IPS-15b (cell line): ENCODE results near the gene NOP53.
"Not testable (repeated sequence)": the region's sequence is repeated elsewhere in the genome, so short reads cannot be mapped to it uniquely, and the experiment has no call there.

Source experiments
- H3K27me3 ChIP-seq: one replicate; pipeline ENCODE4 v1.6.1; 2013; ENCODE audit warnings: low read length; ENCODE audit not compliant: control insufficient read depth, insufficient read depth
- H3K36me3 ChIP-seq: one replicate; pipeline ENCODE4 v1.6.1; 2013; ENCODE audit warnings: low read length; ENCODE audit not compliant: control insufficient read depth, insufficient read depth
- H3K4me1 ChIP-seq: one replicate; pipeline ENCODE4 v1.6.1; 2013; ENCODE audit warnings: mild to moderate bottlenecking, low read length; ENCODE audit not compliant: control insufficient read depth, insufficient read depth
- H3K4me3 ChIP-seq: one replicate; pipeline ENCODE4 v1.5.1; 2013; ENCODE audit warnings: low read depth, low read length
- H3K9ac ChIP-seq: one replicate; pipeline ENCODE4 v1.6.1; 2013; ENCODE audit warnings: low read depth, mild to moderate bottlenecking, low read length
- H3K9me3 ChIP-seq: one replicate; pipeline ENCODE4 v1.6.1; 2013; ENCODE audit warnings: mild to moderate bottlenecking, low read length; ENCODE audit not compliant: control insufficient read depth, insufficient read depth

Gene NOP53

DNA sequence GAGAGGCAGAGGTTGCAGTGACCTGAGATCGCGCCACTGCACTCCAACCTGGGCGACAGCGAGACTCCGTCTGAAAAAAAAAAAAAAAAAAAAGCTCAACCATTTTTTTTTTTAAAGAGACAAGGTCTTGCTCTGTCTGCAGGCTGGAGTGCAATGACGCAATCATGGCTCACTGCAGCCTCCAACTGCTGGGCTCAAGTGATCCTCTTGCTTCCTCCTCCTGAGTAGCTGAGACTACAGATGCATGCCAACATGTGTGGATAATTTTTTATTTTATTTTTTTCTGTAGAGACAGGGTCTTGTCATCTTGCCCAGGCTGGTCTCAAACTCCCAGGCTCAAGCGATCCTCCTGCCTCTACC lies 21.8 kb upstream of the NOP53 start:
- Histone ChIP-seq H3K36me3 (peaks cover 3% of the 10 kb centered on the region), H3K4me3 (no peak overlapping the region), H3K4me1 (no peaks in the 10 kb centered on the region), H3K9me3 (no peaks in the 10 kb centered on the region), H3K27me3 (no peaks in the 10 kb centered on the region), H3K9ac (no peak overlapping the region)

- Histone ChIP-seq H3K36me3 (peaks cover 3% of the 10 kb centered on the region), H3K4me3 (no peak overlapping the region), H3K27me3 (no peaks in the 10 kb centered on the region), H3K9me3 (no peaks in the 10 kb centered on the region), H3K9ac (no peak overlapping the region), H3K4me1 (peaks cover 5% of the 10 kb centered on the region)
Observed at GRCh38 chr19:47725759-47726401, 19.5 kb upstream of the NOP53 start.

GRCh38 chr19:47726467-47726866 lies 18.9 kb upstream of the NOP53 start:
- H3K9ac ChIP-seq: no peak overlapping the region
- no peaks in the 10 kb centered on the region for H3K27me3 ChIP-seq
- H3K36me3 ChIP-seq: peaks cover 3% of the 10 kb centered on the region
- H3K4me3 ChIP-seq: no peak overlapping the region
- H3K4me1 ChIP-seq: peaks cover 5% of the 10 kb centered on the region
- no peaks in the 10 kb centered on the region for H3K9me3 ChIP-seq

DNA sequence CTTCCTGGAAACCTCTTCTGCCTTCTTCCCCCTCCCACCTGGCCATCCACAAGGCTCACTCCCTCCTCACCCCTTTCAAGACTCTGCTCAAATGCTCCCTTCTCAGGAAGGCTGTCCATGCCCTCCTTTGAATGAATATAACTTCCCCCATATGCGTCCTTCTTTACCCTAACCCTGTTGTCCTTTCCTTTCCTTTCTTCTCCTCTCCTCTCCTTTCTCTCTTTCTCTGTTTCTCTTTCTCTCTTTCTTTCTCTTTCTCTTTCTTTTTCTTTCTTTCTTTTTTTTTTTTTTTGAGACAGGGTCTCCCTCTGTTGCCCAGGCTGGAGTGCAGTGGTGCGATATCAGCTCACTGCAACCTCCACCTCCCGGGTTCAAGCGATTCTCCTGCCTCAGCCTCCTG lies 17.1 kb upstream of the NOP53 start:
- not testable (repeated sequence) for H3K27me3 ChIP-seq, H3K36me3 ChIP-seq, H3K4me3 ChIP-seq, H3K9me3 ChIP-seq, H3K4me1 ChIP-seq, H3K9ac ChIP-seq

DNA sequence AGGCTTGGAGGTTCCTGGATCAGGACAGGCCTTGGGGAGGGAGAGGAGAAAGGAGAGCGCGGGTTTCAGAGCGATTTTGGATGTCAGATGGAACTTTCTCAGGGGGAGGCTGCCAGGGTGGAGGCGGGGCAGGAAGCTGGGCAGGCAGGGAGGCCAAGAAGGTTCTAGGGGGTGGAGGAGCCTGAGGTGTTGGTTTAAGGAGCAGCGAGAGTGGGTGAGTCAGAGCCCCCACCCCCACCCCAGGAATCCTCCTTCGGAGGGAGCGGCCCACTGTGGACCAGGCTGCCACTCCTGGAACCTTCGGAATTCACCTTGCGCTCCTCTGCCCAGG lies 15.9 kb upstream of the NOP53 start:
- H3K4me1 ChIP-seq: peaks cover 5% of the 10 kb centered on the region
- no peaks in the 10 kb centered on the region for H3K27me3 ChIP-seq
- peak overlapping the region; percentile 24 for H3K9ac ChIP-seq
- peak overlapping the region; percentile 56 for H3K4me3 ChIP-seq
- no peaks in the 10 kb centered on the region for H3K9me3 ChIP-seq
- H3K36me3 ChIP-seq: peaks cover 3% of the 10 kb centered on the region

- H3K9me3 ChIP-seq: no peaks in the 10 kb centered on the region
- H3K27me3 ChIP-seq: no peaks in the 10 kb centered on the region
- peak overlapping the region; percentile 24 for H3K9ac ChIP-seq
- H3K36me3 ChIP-seq: peaks cover 3% of the 10 kb centered on the region
- peak overlapping the region; percentile 56 for H3K4me3 ChIP-seq
- peaks cover 5% of the 10 kb centered on the region for H3K4me1 ChIP-seq
Observed at GRCh38 chr19:47729799-47730520, 15.4 kb upstream of the NOP53 start.

- peaks cover 5% of the 10 kb centered on the region for H3K4me1 ChIP-seq
- H3K9ac ChIP-seq: no peak overlapping the region
- H3K9me3 ChIP-seq: no peaks in the 10 kb centered on the region
- H3K36me3 ChIP-seq: peaks cover 3% of the 10 kb centered on the region
- H3K4me3 ChIP-seq: no peak overlapping the region
- no peaks in the 10 kb centered on the region for H3K27me3 ChIP-seq
Observed at GRCh38 chr19:47730521-47730889, 14.8 kb upstream of the NOP53 start.

DNA sequence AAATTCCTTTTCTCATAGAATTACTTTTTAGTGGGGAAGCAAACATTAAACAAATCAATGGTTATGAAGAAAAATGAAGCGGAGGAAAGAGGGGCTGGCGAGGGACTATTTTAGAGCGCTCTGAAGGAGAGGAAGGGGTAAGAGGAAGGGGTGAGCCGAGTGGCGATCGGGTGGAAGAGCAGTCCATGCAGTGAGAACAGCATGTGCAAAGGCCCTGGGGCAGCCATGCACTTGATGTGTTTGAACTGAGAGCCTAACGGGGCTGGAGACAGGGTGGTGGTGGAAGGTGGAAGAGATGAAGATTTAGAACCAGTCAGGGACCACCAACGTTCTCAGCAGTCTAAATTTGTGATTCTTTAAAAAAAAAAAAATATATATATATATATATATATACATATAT lies 14.4 kb upstream of the NOP53 start:
- Histone ChIP-seq H3K4me3 (no peak overlapping the region), H3K27me3 (no peaks in the 10 kb centered on the region), H3K36me3 (peaks cover 1% of the 10 kb centered on the region), H3K4me1 (peaks cover 5% of the 10 kb centered on the region), H3K9ac (no peak overlapping the region), H3K9me3 (no peaks in the 10 kb centered on the region)

GRCh38 chr19:47735131-47735530 lies 10.2 kb upstream of the NOP53 start:
- Histone ChIP-seq H3K36me3 (no peaks in the 10 kb centered on the region), H3K4me1 (no peaks in the 10 kb centered on the region), H3K4me3 (no peak overlapping the region), H3K9me3 (no peaks in the 10 kb centered on the region), H3K27me3 (no peaks in the 10 kb centered on the region), H3K9ac (no peak overlapping the region)

GRCh38 chr19:47740866-47741519 lies 4.4 kb upstream of the NOP53 start:
- H3K9me3 ChIP-seq: no peaks in the 10 kb centered on the region
- H3K4me3 ChIP-seq: no peak overlapping the region
- no peaks in the 10 kb centered on the region for H3K4me1 ChIP-seq
- H3K9ac ChIP-seq: no peak overlapping the region
- no peaks in the 10 kb centered on the region for H3K27me3 ChIP-seq
- peaks cover 2% of the 10 kb centered on the region for H3K36me3 ChIP-seq

DNA sequence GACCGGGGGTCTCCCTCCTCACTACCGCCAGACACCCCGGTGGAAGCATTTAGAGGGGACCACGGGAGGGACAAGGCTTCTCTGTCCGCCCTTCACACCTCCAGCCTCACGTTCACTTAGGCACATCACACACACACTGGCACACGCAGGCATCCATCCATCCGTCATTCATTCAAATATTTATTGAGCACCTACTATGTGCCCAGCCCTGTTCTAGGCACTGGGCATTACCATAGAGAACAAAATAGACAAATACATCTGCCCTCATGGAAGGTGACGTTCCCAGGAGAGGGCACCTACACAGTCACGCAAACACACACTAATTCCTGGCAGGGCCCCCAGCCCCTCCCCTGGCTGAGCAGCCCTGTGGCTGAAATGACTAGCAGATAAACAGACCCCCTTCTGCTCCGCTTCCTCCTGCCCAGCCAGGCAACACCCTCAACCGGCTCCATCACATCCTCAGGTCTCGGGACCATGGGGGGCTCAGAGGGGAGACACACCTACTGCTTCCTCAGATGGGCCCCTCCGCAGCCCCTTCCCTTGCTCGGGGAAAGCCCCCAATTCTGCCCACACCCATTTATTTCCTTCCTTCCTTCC lies 3.7 kb upstream of the NOP53 start:
- Histone ChIP-seq H3K4me3 (no peak overlapping the region), H3K9ac (no peak overlapping the region), H3K9me3 (no peaks in the 10 kb centered on the region), H3K27me3 (no peaks in the 10 kb centered on the region), H3K36me3 (peaks cover 2% of the 10 kb centered on the region), H3K4me1 (no peaks in the 10 kb centered on the region)

GRCh38 chr19:47742634-47743033 lies 2.7 kb upstream of the NOP53 start:
- Histone ChIP-seq H3K36me3 (peaks cover 6% of the 10 kb centered on the region), H3K4me1 (no peaks in the 10 kb centered on the region), H3K9ac (peak overlapping the region; percentile 14), H3K9me3 (no peaks in the 10 kb centered on the region), H3K27me3 (no peaks in the 10 kb centered on the region), H3K4me3 (peak overlapping the region; percentile 70)
